ENCODE data around the gene KCNIP4.

Gene KCNIP4

GRCh38 chr4:21167711-21168110 is 780.9 kb downstream of the KCNIP4 start:
- Mint-ChIP-seq H3K4me1 (no peaks in the 10 kb centered on the region), H3K27me3 (ENCODE audit: low read depth, poor library complexity) (peaks cover 8% of the 10 kb centered on the region), H3K4me3 (no peak overlapping the region), H3K27ac (no peak overlapping the region), H3K9me3 (no peaks in the 10 kb centered on the region), H3K36me3 (ENCODE audit: low read depth) (no peaks in the 10 kb centered on the region)
- no peak for DNase-seq
- TF ChIP-seq, protein P1, sequence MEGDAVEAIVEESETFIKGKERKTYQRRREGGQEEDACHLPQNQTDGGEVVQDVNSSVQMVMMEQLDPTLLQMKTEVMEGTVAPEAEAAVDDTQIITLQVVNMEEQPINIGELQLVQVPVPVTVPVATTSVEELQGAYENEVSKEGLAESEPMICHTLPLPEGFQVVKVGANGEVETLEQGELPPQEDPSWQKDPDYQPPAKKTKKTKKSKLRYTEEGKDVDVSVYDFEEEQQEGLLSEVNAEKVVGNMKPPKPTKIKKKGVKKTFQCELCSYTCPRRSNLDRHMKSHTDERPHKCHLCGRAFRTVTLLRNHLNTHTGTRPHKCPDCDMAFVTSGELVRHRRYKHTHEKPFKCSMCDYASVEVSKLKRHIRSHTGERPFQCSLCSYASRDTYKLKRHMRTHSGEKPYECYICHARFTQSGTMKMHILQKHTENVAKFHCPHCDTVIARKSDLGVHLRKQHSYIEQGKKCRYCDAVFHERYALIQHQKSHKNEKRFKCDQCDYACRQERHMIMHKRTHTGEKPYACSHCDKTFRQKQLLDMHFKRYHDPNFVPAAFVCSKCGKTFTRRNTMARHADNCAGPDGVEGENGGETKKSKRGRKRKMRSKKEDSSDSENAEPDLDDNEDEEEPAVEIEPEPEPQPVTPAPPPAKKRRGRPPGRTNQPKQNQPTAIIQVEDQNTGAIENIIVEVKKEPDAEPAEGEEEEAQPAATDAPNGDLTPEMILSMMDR (IDR thresholded peaks at IDR 0.05): no peak

DNA sequence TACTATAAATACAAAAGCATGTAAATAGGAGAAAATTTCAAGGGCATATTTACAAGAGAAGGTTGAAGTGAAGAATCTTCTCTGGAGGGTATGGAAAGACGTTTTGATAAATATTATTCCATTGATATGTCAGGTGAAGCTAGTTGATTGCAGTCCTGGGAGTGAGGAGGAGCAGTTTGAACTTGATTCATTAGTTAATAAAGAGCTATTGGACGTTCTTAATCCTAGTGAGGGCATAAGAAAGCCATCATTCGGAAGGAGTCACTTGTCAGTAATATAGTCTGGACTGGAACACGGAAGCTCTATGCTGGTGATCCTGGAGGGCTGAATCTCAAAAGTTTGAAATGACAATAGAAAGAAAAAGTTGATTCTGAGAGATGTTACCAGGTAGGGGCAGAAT is 793.2 kb downstream of the KCNIP4 start:
- H3K27ac Mint-ChIP-seq: no peak overlapping the region
- H3K9me3 Mint-ChIP-seq: peaks cover 6% of the 10 kb centered on the region
- H3K4me1 Mint-ChIP-seq: no peaks in the 10 kb centered on the region
- H3K27me3 Mint-ChIP-seq (ENCODE audit: low read depth, poor library complexity): peaks cover 3% of the 10 kb centered on the region
- H3K4me3 Mint-ChIP-seq: no peak overlapping the region
- H3K36me3 Mint-ChIP-seq (ENCODE audit: low read depth): no peaks in the 10 kb centered on the region
- DNase-seq: no peak
- TF ChIP-seq, protein P1 (IDR thresholded peaks at IDR 0.05): no peak

DNA sequence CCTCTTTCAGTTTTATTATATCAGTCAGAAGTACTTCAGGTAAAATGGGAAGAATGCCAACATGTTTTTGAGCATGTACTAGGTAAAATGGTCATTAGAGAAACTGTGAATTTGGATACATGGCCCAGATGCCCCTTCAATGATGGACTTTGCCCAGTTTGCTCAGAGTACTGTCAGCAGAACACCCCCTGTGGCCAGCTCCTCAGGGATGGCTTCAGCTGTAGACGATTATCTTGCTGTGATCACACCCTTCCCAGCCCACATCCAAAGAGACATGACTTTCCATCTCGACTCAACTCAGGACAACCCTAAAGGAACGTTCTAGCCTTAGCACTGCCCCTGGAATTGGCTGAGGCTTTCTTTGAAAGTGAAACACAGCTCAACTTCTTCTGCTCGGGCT is 809.2 kb downstream of the KCNIP4 start:
- Mint-ChIP-seq H3K27ac (no peak overlapping the region), H3K36me3 (ENCODE audit: low read depth) (no peaks in the 10 kb centered on the region), H3K4me3 (no peak overlapping the region), H3K4me1 (no peaks in the 10 kb centered on the region), H3K9me3 (no peaks in the 10 kb centered on the region), H3K27me3 (ENCODE audit: low read depth, poor library complexity) (peaks cover 3% of the 10 kb centered on the region)
- TF ChIP-seq, protein P1 (IDR thresholded peaks at IDR 0.05): no peak
- DNase-seq: no peak

DNA sequence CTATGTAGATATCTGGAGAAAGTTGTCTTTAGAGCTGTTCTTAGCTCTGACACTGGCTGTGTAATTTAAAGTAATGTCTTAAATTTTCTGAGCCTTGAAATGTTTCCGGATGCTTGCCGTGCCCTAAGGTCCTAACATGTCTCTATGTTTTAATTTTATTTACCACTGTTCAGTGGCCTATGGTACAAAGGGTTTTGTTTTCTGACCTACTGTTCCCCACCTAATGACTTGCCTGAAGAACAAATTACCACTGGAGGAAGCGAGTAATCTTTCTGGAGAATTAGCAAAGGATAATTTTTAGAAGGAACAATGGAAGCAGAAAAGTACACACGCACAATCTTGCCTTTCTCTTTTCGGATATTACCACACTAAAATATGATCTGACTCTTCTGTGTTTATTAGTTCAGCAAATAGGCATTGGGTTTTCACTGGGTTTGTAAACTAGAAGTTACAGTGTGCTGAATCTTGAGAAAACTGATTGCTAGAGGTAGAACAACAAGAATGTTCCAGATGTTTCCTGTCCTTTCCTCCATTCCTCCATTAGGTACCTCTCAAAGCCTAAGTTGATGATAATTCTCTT is 812.4 kb downstream of the KCNIP4 start:
- H3K27ac Mint-ChIP-seq: no peak overlapping the region
- H3K4me1 Mint-ChIP-seq: no peaks in the 10 kb centered on the region
- H3K36me3 Mint-ChIP-seq (ENCODE audit: low read depth): no peaks in the 10 kb centered on the region
- no peaks in the 10 kb centered on the region for H3K9me3 Mint-ChIP-seq
- no peak overlapping the region for H3K4me3 Mint-ChIP-seq
- H3K27me3 Mint-ChIP-seq (ENCODE audit: low read depth, poor library complexity): peaks cover 7% of the 10 kb centered on the region
- no peak for DNase-seq
- TF ChIP-seq, protein P1 (IDR thresholded peaks at IDR 0.05): no peak

DNA sequence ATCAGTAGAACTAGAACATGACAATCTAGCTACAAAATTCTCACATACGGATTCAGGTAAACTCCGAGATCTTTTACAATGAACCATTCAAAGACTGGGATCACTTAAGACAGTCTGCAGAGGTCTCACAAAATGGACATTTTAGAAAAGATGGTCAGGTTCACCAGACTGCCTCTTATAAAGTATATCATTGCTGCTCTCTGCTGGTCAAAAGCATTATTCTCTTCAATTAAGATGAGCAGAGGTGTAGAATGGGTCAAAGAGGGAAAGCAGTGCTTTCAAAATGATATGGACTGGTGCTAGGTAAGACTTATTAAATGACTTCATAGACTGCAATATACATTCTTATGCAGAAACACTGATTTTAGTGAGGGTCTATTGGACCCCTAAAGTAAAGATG is 813.6 kb downstream of the KCNIP4 start:
- H3K9me3 Mint-ChIP-seq: no peaks in the 10 kb centered on the region
- no peak overlapping the region for H3K27ac Mint-ChIP-seq
- no peaks in the 10 kb centered on the region for H3K4me1 Mint-ChIP-seq
- no peak overlapping the region for H3K4me3 Mint-ChIP-seq
- H3K27me3 Mint-ChIP-seq (ENCODE audit: low read depth, poor library complexity): peaks cover 7% of the 10 kb centered on the region
- TF ChIP-seq, protein P1 (IDR thresholded peaks at IDR 0.05): no peak
- no peaks in the 10 kb centered on the region for H3K36me3 Mint-ChIP-seq (ENCODE audit: low read depth)
- DNase-seq: no peak

GRCh38 chr4:21130606-21131005 is 818.0 kb downstream of the KCNIP4 start:
- peaks cover 12% of the 10 kb centered on the region for H3K27me3 Mint-ChIP-seq (ENCODE audit: low read depth, poor library complexity)
- H3K36me3 Mint-ChIP-seq (ENCODE audit: low read depth): no peaks in the 10 kb centered on the region
- no peaks in the 10 kb centered on the region for H3K9me3 Mint-ChIP-seq
- DNase-seq: no peak
- H3K27ac Mint-ChIP-seq: no peak overlapping the region
- no peaks in the 10 kb centered on the region for H3K4me1 Mint-ChIP-seq
- no peak overlapping the region for H3K4me3 Mint-ChIP-seq
- TF ChIP-seq, protein P1 (IDR thresholded peaks at IDR 0.05): no peak

Measured in nephron progenitor cell (in vitro differentiated cells).